Right atrium auricular region (tissue), 2 donors: ENCODE data around the gene DCDC2C. TPM values are rescaled to one million over a fixed set of nuclear protein-coding genes. Genes with fewer than 3 reads are reported as not detected.

Experiments
- DNase-seq: peaks from one replicate; pipeline ENCODE4 v3.0.0-alpha.2; 2019; ENCODE audit warnings: low spot score
- H3K27ac ChIP-seq, 2 donors: fragments of 200-600 bp; sonication (generic); 1 replicate in 1 of 2; 2 replicates in 1 of 2; pipeline ENCODE4 v1.5.1; 2016 to 2019
- H3K27me3 ChIP-seq, 2 donors: fragments of 200-600 bp; sonication (generic); one replicate each; pipeline versions ENCODE4 v1.5.1 to v1.6.0; 2017 to 2019
- H3K36me3 ChIP-seq: fragments of 200-600 bp; sonication (generic); one replicate; pipeline ENCODE4 v1.5.1; 2016
- H3K4me1 ChIP-seq, 2 donors: fragments of 200-600 bp; sonication (generic); one replicate each; pipeline versions ENCODE4 v1.5.1 to v1.6.0; 2017 to 2019
- H3K4me3 ChIP-seq, 2 donors: fragments of 200-600 bp; sonication (generic); 1 replicate in 1 of 2; 2 replicates in 1 of 2; pipeline ENCODE4 v1.5.1; 2017 to 2019; ENCODE audit warnings: mild to moderate bottlenecking in 1 of 2, moderate library complexity in 1 of 2
- H3K9me3 ChIP-seq, 2 donors: fragments of 200-600 bp; sonication (generic); one replicate each; pipeline ENCODE4 v1.5.1; 2019
- CTCF ChIP-seq, 2 donors: fragments of 200-600 bp; sonication (generic); IDR thresholded peaks; one replicate each; pipeline ENCODE4 v1.5.1; 2019; ENCODE audit warnings: antibody characterized with exemption in 2 of 2
- total RNA-seq, 2 donors: library from RNA; depleted of rRNA; stranded (reverse); fragments of >200 nt; gene quantifications; one replicate each; pipeline ENCODE4 v1.1.0, GENCODE V29; 2016

DCDC2C gene
- total RNA-seq, 2 donors from 2014 or later = not detected

GRCh38 chr2:3725002-3725401 is 21.6 kb downstream of the DCDC2C start:
- Histone ChIP-seq H3K9me3 (no peaks in the 10 kb centered on the region), H3K4me1 (peaks cover 0 to 7% of the 10 kb centered on the region in 2 donors), H3K36me3 (no peaks in the 10 kb centered on the region), H3K27ac (no peak overlapping the region), H3K4me3 (no peak overlapping the region), H3K27me3 (no peaks in the 10 kb centered on the region)
- DNase-seq = no peak
- TF ChIP-seq CTCF (IDR thresholded peaks at IDR 0.05) = no peak

DNA sequence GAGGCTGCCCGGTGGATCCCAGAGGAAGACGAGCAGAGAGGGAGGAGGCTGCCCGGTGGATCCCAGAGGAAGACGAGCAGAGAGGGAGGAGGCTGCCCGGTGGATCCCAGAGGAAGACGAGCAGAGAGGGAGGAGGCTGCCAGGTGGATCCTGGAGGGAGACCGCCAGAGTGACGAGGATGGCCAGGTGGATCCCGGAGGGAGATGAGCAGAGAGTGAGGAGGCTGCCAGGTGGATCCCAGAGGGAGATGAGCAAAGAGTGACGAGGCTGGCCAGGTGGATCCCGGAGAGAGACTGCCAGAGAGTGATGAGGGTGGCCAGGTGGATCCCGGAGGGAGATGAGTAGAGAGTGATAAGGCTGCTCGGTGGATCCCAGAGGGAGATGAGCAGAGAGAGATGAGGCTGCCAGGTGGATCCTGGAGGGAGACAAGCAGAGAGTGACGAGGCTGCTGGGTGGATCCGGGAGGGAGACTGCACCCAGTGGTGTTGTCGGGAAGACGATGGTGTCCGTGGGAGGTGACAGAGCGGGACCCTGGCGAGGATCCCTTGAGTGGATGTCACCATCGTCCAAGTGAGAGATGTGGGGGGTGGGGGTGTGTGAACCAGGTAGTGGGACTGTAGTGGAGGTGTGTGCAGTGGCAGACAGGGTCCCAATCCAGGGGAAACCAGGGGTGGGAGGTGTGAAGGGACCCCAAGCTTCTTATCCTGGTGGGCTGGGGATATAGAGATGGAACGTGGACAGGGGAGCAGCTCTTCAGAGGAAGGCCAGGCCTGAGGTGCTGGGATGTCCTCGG is 22.3 kb downstream of the DCDC2C start:
- Histone ChIP-seq H3K4me3 (no peak overlapping the region), H3K9me3 (no peaks in the 10 kb centered on the region), H3K36me3 (no peaks in the 10 kb centered on the region), H3K4me1 (peaks cover 0 to 7% of the 10 kb centered on the region in 2 donors), H3K27me3 (no peaks in the 10 kb centered on the region), H3K27ac (no peak overlapping the region)
- no peak for TF ChIP-seq CTCF (IDR thresholded peaks at IDR 0.05)
- no peak for DNase-seq

DNA sequence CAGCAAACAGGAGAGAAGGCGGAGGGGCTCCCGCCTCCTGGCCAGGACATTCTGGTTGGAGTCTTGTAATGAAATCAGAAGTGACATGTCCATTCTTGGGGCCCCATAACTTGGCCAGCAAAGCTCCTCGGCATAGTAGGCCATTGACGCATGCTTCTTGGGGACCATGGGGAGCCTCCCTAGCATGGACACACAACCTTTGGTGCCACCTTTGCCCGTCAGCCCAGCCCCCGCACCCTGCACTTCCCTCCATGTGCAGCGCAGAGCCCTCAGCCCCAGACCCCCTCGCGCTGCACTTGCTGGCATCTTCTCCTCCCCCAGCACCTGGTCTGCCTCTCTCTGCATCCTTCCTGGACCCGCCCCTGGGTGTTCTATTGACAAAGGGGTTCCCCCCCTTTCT is 23.1 kb downstream of the DCDC2C start:
- no peak for TF ChIP-seq CTCF (IDR thresholded peaks at IDR 0.05)
- Histone ChIP-seq H3K36me3 (no peaks in the 10 kb centered on the region), H3K4me3 (no peak overlapping the region), H3K4me1 (peaks cover 0 to 7% of the 10 kb centered on the region in 2 donors), H3K27me3 (no peaks in the 10 kb centered on the region), H3K27ac (no peak overlapping the region), H3K9me3 (no peaks in the 10 kb centered on the region)
- DNase-seq = no peak

DNA sequence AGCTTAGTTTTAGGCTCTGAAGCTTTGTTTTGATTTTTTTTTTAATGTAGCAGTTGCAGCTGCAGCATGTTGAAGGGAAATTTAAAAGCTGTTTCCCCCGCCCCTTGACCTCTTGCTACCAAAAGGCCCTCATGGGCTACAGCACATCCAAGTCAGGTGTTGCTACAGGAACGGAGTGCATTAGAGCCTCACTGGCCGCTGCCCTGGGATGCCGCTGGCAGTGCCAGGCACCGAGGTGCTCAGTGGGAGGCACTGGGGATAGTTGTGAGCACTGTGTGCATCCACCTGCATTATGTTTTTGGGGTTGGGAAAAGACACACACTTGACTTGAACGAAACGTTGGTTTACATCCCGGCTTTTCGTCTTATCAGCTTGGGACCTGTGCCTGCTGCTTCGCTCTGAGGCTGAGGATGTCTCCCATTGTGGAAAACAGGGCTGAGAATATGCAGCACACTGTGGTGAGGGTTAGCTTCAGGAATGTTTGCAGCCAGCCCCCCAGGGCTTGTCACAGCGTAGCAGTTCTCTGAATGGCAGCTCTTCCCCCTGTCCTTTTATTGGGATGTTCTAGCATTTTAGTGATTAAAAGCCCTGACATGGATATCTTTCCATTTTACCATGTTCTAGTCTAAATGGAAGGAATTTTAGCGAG is 24.1 kb downstream of the DCDC2C start:
- no peak overlapping the region for H3K4me3 ChIP-seq

More for the DNA sequence above, 24.1 kb downstream of the DCDC2C start:
- no peak for TF ChIP-seq CTCF (IDR thresholded peaks at IDR 0.05)
- Histone ChIP-seq H3K27ac (no peak overlapping the region), H3K4me1 (peaks cover 0 to 7% of the 10 kb centered on the region in 2 donors), H3K27me3 (no peaks in the 10 kb centered on the region), H3K36me3 (no peaks in the 10 kb centered on the region), H3K9me3 (no peaks in the 10 kb centered on the region)
- DNase-seq = no peak
